Keratinocyte (primary cell): ENCODE measurements around the gene TP53INP2. TPM values are rescaled to one million over a fixed set of nuclear protein-coding genes. Genes with fewer than 3 reads are reported as not detected.

Experiments
- DNase-seq: peaks from one replicate; pipeline ENCODE4 v3.0.0-alpha.2; 2011; ENCODE audit warnings: low read depth, missing footprints, low spot score
- FAIRE-seq: peaks from 2 replicates; lab custom pipeline; 2011; peaks lifted over from hg19 to GRCh38; lab: Jason Lieb, UNC
- H2AFZ ChIP-seq: 2 replicates; pipeline ENCODE4 v1.6.0; 2012; ENCODE audit warnings: low read length, control low read depth, inconsistent platforms; ENCODE audit not compliant: control insufficient read depth
- H3K27ac ChIP-seq: 2 replicates; pipeline ENCODE4 v1.5.1; 2011; ENCODE audit warnings: low read length; ENCODE audit not compliant: control insufficient read depth, insufficient read depth
- H3K27me3 ChIP-seq: 3 replicates; pipeline ENCODE4 v1.6.0; 2011; ENCODE audit warnings: low read length; ENCODE audit not compliant: control insufficient read depth, insufficient read depth; ENCODE audit errors: extremely low read depth
- H3K36me3 ChIP-seq, 2 experiments: 2 replicates in 1 of 2; 3 replicates in 1 of 2; pipeline ENCODE4 v1.5.1; 2011; ENCODE audit warnings: low read length in 2 of 2, mild to moderate bottlenecking in 1 of 2; ENCODE audit not compliant: control insufficient read depth in 2 of 2, insufficient read depth in 2 of 2; ENCODE audit errors: extremely low read depth in 1 of 2
- H3K4me1 ChIP-seq: 3 replicates; pipeline ENCODE4 v1.5.1; 2011; ENCODE audit warnings: low read length; ENCODE audit not compliant: control insufficient read depth, insufficient read depth; ENCODE audit errors: extremely low read depth
- H3K4me2 ChIP-seq: 3 replicates; pipeline ENCODE4 v1.6.0; 2011; ENCODE audit warnings: low read depth, low read length; ENCODE audit not compliant: control insufficient read depth, insufficient read depth; ENCODE audit errors: extremely low read depth
- H3K4me3 ChIP-seq, 3 experiments: fragments of 200-600 bp in 1 of 3; sonication (generic) in 1 of 3; 2 replicates in 2 of 3; 3 replicates in 1 of 3; pipeline ENCODE4 v1.5.1; 2011 to 2016; ENCODE audit warnings: low read length in 3 of 3, mild to moderate bottlenecking in 3 of 3, control low read depth in 2 of 3, inconsistent platforms in 1 of 3, low read depth in 1 of 3, mixed read lengths in 1 of 3, mixed run types in 1 of 3, moderate library complexity in 1 of 3; ENCODE audit not compliant: control insufficient read depth in 2 of 3, insufficient read depth in 2 of 3; ENCODE audit errors: extremely low read depth in 1 of 3
- H3K79me2 ChIP-seq: 2 replicates; pipeline ENCODE4 v1.6.0; 2012; ENCODE audit warnings: low read length; ENCODE audit not compliant: control insufficient read depth, insufficient read depth
- H3K9ac ChIP-seq: 3 replicates; pipeline ENCODE4 v1.6.0; 2011; ENCODE audit warnings: low read length; ENCODE audit not compliant: control insufficient read depth, insufficient read depth; ENCODE audit errors: extremely low read depth
- H3K9me1 ChIP-seq: 3 replicates; pipeline ENCODE4 v1.6.0; 2011; ENCODE audit warnings: low read length; ENCODE audit not compliant: control insufficient read depth, insufficient read depth; ENCODE audit errors: extremely low read depth
- H3K9me3 ChIP-seq: 2 replicates; pipeline ENCODE4 v1.5.1; 2012; ENCODE audit warnings: low read depth, low read length; ENCODE audit not compliant: control insufficient read depth
- H4K20me1 ChIP-seq: 3 replicates; pipeline ENCODE4 v1.6.0; 2011; ENCODE audit warnings: low read length; ENCODE audit not compliant: control insufficient read depth, insufficient read depth; ENCODE audit errors: extremely low read depth
- EZH2 ChIP-seq: IDR thresholded peaks from one replicate; pipeline ENCODE4 v1.6.1; 2012; ENCODE audit warnings: inconsistent platforms, mild to moderate bottlenecking, low read length, moderate library complexity
- dilution Hi-C: fragments of 300-500 bp; cut with MboI; formaldehyde crosslinking; loops from one replicate; pipeline ENCODE4 v1.7.0; 2020; ENCODE audit warnings: low sequenced_read_pairs; ENCODE audit not compliant: extremely low pct_ligation_motif_present
- polyA plus RNA-seq, 5 experiments: library from polyadenylated mRNA; depleted of rRNA in 3 of 5; stranded (reverse) in 3 of 5; stranded (forward) in 1 of 5; unstranded in 1 of 5; fragments of >200 nt; gene quantifications; 1 replicate in 1 of 5; 2 replicates in 3 of 5; 3 replicates in 1 of 5; pipeline versions ENCODE4 v1.2.1 to v1.2.3, GENCODE V29; 2011 to 2012; ENCODE audit warnings: missing spikeins in 2 of 5, low read depth in 1 of 5, low replicate concordance in 1 of 5
- TF ChIP-seq, protein P1 (sequence below), 3 experiments: IDR thresholded peaks in 1 of 3; conservative IDR thresholded peaks in 1 of 3; optimal IDR thresholded peaks in 1 of 3; 2 replicates in 2 of 3; 3 replicates in 1 of 3; pipeline versions ENCODE3 to v1.5.1; 2011; ENCODE audit warnings: low read length in 3 of 3, mild to moderate bottlenecking in 3 of 3, moderate library complexity in 2 of 3, control low read depth in 1 of 3, inconsistent platforms in 1 of 3; ENCODE audit not compliant: insufficient read depth in 2 of 3; ENCODE audit errors: extremely low read depth in 1 of 3

Gene TP53INP2
- polyA plus RNA-seq, 1 donor (not counting 4 experiments of a cell fraction or from before 2014, with no cell fraction given): 1.0 TPM

DNA sequence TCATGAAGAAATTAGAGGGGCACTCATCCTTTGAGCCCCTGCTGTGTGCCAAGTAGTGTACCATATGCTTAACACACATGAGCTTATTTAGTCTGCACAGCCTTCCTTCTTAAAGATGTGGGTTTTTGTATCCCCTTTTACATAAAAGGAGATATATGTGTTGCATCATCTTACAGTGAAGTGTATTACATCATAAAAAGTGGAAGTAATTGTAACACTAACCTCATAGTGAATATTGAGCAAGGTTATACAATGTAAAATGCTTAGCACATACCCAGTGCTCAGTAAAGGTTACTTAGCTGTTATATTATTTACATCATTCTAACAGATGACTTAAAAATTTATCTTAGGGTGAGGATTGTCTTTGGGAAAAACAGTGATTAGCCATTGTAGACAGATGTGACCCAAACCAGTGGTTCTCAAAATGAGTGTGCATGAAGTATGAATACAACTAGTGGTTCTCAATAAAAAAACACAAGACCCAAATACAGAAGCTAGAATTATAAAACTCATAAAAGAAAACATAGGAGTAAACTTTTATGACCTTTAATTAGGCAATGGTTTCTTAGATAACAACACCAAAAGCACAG lies 23.5 kb upstream of the TP53INP2 start:
- no peaks in the 10 kb centered on the region for H3K27me3 ChIP-seq
- H3K4me2 ChIP-seq: no peak overlapping the region
- H3K4me3 ChIP-seq: no peak overlapping the region
- H3K4me1 ChIP-seq: peaks cover 9% of the 10 kb centered on the region
- no peaks in the 10 kb centered on the region for H3K9me1 ChIP-seq
- H3K9me3 ChIP-seq: no peaks in the 10 kb centered on the region
- H3K27ac ChIP-seq: no peak overlapping the region
- no peaks in the 10 kb centered on the region for H4K20me1 ChIP-seq
- no peaks in the 10 kb centered on the region for H3K36me3 ChIP-seq
- DNase-seq (no peak), FAIRE-seq (no peak)
- no peak overlapping the region for H2AFZ ChIP-seq
- dilution Hi-C loops: no loop called here
- H3K79me2 ChIP-seq: peaks cover 4% of the 10 kb centered on the region
- no peak overlapping the region for H3K9ac ChIP-seq
- TF ChIP-seq, protein P1, sequence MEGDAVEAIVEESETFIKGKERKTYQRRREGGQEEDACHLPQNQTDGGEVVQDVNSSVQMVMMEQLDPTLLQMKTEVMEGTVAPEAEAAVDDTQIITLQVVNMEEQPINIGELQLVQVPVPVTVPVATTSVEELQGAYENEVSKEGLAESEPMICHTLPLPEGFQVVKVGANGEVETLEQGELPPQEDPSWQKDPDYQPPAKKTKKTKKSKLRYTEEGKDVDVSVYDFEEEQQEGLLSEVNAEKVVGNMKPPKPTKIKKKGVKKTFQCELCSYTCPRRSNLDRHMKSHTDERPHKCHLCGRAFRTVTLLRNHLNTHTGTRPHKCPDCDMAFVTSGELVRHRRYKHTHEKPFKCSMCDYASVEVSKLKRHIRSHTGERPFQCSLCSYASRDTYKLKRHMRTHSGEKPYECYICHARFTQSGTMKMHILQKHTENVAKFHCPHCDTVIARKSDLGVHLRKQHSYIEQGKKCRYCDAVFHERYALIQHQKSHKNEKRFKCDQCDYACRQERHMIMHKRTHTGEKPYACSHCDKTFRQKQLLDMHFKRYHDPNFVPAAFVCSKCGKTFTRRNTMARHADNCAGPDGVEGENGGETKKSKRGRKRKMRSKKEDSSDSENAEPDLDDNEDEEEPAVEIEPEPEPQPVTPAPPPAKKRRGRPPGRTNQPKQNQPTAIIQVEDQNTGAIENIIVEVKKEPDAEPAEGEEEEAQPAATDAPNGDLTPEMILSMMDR (optimal IDR thresholded peaks at IDR 0.05 in 1 of 3, IDR thresholded peaks at IDR 0.05 in 1 of 3, conservative IDR thresholded peaks at IDR 0.05 in 1 of 3; ENCODE audit: extremely low read depth in 1 of 3, insufficient read depth in 2 of 3, low read length in 3 of 3): no peak
- TF ChIP-seq EZH2: no peak

DNA sequence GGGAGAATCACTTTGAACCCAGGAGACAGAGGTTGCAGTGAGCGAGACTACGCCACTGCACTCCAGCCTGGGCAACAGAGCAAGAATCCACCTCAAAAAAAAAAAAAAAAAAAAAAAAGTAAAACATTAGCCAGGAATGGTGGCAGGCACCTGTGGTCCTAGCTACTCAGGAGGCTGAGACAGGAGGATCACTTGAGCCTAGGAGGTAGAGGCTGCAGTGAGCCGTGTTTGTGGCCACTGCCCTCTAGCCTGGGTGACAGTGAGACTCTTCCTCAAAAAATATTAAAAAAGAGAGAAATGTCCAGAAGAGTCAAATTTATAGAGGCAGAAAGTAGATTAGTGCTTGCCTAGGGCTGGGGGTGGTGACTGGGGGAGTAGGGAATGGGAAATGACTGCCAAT lies 20.5 kb upstream of the TP53INP2 start:
- H3K36me3 ChIP-seq: no peaks in the 10 kb centered on the region
- H4K20me1 ChIP-seq: no peaks in the 10 kb centered on the region
- H2AFZ ChIP-seq: no peak overlapping the region
- TF ChIP-seq, protein P1 (optimal IDR thresholded peaks at IDR 0.05 in 1 of 3, IDR thresholded peaks at IDR 0.05 in 1 of 3, conservative IDR thresholded peaks at IDR 0.05 in 1 of 3; ENCODE audit: extremely low read depth in 1 of 3, insufficient read depth in 2 of 3, low read length in 3 of 3): no peak
- TF ChIP-seq EZH2: no peak
- H3K9ac ChIP-seq: no peak overlapping the region
- no peak for DNase-seq
- FAIRE-seq: no peak
- H3K9me3 ChIP-seq: no peaks in the 10 kb centered on the region
- H3K4me1 ChIP-seq: no peaks in the 10 kb centered on the region
- H3K27me3 ChIP-seq: no peaks in the 10 kb centered on the region
- no peak overlapping the region for H3K27ac ChIP-seq
- H3K9me1 ChIP-seq: no peaks in the 10 kb centered on the region
- no peak overlapping the region for H3K4me2 ChIP-seq
- H3K4me3 ChIP-seq: no peak overlapping the region
- dilution Hi-C loops: no loop called here
- no peaks in the 10 kb centered on the region for H3K79me2 ChIP-seq
